Measurements from ENCODE around the gene MICOS13.

DNA sequence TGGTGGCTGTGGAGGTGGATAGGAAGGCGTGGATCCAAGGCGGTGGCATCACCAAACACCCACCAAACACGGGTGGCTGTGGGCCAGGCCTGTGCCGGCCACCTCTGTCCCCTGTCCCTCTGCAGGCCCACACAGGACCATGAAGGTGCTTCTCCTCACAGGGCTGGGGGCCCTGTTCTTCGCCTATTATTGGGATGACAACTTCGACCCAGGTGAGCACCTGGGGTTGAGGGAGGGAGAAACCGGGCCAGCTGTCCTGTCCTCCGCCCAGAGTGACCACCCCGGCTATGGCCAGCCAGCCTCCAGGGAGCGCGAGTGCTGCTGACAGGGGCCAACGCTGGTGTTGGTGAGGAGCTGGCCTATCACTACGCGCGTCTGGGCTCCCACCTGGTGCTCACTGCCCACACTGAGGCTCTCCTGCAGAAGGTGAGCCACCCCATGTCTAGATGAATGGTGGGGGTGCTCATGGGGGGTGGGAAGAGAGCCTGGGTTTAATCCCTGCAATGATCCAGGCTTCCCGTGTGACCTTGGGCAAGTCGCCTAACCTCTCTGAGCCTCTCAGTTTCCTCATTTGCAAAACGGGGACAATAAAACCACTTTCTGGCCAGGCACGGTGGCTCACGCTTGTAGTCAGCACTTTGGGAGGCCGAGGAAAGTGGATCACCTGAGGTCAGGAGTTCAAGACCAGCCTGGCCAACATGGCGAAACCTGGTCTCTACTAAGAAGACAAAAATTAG is 4.5 kb upstream of the MICOS13 start:
- TF ChIP-seq, protein P1, sequence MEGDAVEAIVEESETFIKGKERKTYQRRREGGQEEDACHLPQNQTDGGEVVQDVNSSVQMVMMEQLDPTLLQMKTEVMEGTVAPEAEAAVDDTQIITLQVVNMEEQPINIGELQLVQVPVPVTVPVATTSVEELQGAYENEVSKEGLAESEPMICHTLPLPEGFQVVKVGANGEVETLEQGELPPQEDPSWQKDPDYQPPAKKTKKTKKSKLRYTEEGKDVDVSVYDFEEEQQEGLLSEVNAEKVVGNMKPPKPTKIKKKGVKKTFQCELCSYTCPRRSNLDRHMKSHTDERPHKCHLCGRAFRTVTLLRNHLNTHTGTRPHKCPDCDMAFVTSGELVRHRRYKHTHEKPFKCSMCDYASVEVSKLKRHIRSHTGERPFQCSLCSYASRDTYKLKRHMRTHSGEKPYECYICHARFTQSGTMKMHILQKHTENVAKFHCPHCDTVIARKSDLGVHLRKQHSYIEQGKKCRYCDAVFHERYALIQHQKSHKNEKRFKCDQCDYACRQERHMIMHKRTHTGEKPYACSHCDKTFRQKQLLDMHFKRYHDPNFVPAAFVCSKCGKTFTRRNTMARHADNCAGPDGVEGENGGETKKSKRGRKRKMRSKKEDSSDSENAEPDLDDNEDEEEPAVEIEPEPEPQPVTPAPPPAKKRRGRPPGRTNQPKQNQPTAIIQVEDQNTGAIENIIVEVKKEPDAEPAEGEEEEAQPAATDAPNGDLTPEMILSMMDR (IDR thresholded peaks at IDR 0.05), result no peak
- TF ChIP-seq POLR2A (IDR thresholded peaks at IDR 0.05), result no peak
